ENCODE results near the gene ACOT11.

- no peak for TF ChIP-seq EZH2 (IDR thresholded peaks at IDR 0.05; ENCODE audit: low read depth)
- TF ChIP-seq CTCF (conservative IDR thresholded peaks at IDR 0.05) = no peak
Observed at GRCh38 chr1:54604572-54605370, 56.7 kb downstream of the ACOT11 start.

All from PC-9 (cell line).